Epithelial cell of esophagus (primary cell): ENCODE measurements around the gene TBX1.

Experiments
- DNase-seq: peaks from one replicate; pipeline ENCODE4 v3.0.0; 2010; ENCODE audit warnings: low read depth
- H3K4me3 ChIP-seq: 2 replicates; pipeline ENCODE4 v1.5.1; 2011; ENCODE audit warnings: mild to moderate bottlenecking, low read length, control low read depth
- TF ChIP-seq, protein P1 (sequence below): IDR thresholded peaks from 2 replicates; pipeline ENCODE4 v1.5.1; 2011; ENCODE audit warnings: low read depth, mild to moderate bottlenecking, low read length, control low read depth, inconsistent platforms; ENCODE audit not compliant: insufficient read depth; ENCODE audit errors: missing control alignments

TBX1 gene

DNA sequence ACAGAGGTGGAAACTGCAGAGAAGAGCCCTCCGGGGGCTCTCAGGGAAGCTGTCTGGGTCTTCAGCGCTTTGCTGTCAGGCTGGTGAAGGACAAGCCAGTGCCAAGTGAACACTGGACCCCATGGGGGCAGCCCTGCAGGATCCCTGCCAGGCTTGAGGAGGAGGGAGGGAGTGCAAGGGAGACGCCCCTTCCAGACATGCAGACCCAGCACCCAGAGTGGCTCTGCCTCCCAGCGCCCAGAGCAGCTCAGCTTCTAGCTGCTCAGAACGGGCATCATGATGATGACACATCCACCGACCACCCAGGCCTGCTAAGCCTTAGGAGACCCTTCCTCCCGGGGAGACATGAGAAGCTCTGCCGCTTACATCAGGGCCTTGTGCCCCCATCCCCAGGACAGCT is 39.7 kb downstream of the TBX1 start:
- DNase-seq: no peak
- no peak overlapping the region for H3K4me3 ChIP-seq

DNA sequence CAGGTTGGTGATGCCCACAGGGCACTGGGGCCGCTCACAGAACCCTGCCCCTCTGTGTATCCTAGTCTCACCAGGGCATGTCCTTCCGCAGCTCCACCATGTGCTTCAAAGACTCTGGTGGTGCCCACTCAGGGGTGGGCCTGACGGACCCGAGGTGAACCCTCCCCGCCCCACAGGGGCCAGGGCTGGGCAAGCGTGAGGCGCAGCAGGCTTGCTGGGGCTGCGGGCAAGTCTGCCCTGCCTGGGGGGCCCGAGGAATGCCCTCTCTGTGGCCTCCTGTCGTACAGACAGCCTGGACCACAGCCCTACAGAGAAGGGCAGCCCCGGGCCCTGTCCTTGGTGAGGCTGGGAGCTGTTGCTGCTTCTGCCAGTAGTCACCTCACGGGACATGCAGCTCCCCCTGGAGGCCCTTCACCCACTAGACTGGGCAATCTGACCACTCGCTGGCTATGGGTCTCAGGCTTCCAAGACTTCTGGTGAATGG is 40.2 kb downstream of the TBX1 start:
- peak; percentile 16 for DNase-seq
- TF ChIP-seq, protein P1, sequence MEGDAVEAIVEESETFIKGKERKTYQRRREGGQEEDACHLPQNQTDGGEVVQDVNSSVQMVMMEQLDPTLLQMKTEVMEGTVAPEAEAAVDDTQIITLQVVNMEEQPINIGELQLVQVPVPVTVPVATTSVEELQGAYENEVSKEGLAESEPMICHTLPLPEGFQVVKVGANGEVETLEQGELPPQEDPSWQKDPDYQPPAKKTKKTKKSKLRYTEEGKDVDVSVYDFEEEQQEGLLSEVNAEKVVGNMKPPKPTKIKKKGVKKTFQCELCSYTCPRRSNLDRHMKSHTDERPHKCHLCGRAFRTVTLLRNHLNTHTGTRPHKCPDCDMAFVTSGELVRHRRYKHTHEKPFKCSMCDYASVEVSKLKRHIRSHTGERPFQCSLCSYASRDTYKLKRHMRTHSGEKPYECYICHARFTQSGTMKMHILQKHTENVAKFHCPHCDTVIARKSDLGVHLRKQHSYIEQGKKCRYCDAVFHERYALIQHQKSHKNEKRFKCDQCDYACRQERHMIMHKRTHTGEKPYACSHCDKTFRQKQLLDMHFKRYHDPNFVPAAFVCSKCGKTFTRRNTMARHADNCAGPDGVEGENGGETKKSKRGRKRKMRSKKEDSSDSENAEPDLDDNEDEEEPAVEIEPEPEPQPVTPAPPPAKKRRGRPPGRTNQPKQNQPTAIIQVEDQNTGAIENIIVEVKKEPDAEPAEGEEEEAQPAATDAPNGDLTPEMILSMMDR: peak; percentile 18
- H3K4me3 ChIP-seq: no peak overlapping the region

More for the DNA sequence above, 39.7 kb downstream of the TBX1 start:
- TF ChIP-seq, protein P1: no peak

DNA sequence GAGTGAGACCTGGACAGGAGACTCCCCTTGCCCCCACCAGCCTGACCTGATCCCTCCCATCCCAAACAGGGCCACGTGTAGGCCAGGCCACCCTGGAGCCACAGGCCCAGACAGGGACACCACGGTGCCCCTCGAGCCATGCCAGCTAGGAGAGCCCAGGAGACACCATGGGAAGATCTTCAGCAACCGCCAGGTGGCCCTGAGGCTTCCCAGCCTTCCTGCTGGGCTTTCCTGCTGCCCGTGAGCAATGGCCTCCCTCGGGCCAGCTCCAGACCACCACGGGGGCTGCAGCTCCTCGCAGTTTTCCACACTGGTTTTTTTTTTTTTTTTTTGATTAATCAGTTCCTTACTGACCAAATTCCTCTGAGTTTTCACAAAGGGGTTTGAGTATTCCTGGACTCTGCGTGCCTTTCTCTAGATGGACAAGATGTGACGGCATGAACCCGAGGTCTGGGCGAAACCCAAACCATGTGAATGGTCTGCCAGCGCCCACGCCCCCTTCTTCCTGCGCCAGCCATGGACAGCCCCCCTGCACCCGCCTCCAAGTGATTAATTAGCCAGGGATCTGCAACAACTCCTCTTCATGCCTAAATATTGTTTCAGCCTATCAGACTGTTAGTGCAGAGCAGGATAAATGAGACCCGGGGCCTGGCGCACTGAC is 40.9 kb downstream of the TBX1 start:
- TF ChIP-seq, protein P1: no peak
- no peak for DNase-seq
- no peak overlapping the region for H3K4me3 ChIP-seq

DNA sequence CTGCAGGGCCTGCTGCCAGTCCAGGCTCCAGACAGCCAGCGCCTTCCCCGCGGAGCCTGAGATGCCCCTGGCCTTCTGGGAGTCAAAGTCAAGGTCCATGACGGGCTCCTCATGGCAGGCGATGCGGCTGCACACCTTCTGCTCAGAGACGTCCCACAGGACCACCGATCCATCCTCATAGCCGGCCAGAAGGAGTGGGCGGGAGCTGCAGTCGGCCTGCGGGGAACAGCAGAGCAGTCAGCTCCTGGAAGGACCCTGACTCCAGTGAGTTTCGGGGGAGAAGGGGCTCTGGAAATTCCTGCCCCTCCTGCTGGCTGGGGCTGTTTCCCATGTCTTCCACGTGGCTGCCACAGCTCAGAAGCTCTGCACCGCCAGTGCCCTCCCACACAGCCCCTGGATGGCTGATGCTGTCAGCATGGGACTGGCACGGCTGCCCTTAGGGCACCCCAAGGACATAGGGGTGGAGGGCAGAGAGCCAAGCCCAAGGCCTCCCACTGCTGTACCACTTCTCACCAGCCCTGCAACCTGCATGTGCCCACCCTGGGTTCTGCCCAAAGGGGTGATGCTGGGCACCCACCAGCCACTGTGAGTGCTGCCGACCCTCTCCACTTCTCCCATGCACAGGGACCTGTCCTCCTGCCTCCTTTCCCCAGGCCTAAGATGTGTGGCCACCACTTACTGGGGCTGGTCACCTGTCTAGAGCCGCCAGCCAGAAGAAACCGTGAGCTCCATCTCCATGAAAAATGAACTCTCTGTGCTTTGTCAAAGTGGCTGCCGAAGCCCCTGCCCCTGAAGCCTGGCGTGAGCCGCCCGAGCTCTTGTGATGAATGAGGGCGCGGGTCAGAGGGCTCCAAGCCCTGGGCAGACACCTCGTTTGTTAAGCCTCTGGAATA is 41.7 kb downstream of the TBX1 start:
- TF ChIP-seq, protein P1: no peak
- H3K4me3 ChIP-seq: no peak overlapping the region
- DNase-seq: no peak

DNA sequence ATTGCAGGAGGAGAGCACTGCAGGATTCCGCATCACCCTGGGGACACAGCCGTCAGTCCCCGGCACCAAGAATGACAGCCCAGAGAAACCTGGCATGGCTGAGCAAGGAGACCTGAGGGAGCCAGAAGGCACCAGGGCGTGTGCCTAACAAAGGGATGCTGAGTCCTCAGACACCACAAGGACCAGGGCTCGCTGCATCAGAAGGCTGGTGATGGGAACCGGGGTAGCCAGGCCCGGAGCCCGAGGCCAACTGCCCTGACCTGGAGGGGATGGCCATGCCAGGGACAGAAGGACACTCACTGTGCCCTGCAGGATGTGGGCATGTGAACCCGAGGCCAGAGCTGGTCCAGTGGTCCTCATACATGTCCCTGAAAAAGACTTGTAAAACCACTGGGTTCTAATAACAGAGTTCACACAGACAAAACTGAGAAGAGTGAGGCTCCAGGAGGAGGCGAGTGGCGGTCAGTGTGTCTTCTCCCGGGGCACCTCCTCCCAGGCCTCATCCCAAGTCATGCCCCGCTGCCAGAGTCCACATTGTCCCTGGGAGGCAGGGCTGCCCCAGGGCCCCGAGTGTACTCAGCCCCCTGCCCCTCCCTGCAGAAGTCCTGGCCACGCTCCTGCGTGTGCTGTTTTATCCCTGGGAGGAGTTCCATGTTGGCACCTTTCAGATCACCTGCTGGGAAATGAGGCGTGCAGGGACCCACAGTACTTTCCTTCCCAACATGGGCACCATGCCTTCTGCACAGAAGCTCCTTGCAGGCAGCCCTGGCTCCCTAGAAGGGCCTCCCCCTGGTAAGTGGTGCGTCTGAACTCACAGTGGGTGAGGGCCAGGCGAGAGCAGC is 42.5 kb downstream of the TBX1 start:
- no peak overlapping the region for H3K4me3 ChIP-seq
- DNase-seq: no peak
- TF ChIP-seq, protein P1: no peak

DNA sequence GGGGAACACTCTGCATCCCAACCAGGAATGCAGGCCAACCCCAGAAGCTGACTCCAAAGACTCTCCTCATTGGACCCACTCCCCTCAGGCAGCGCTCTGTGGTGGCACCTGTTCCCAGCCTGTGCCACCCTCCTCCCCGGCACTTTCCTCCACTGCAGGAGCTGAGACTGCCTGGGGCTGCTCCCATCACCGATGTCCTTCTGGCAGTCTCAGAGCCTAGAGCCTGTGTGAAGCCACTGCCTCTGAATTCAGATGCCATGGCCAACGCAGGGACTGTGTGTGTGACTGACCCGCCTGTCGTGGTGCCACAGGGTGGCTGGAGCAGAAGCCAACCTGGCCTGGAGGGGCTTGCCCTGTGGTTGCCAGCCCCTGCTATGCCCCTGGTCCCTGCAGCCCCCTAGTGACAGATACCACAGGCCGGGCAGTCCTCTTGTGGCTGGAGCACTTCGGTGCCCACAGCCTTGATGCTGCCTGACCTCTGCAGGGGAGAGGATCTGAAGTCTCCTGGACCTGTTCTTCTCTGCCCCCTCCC is 43.2 kb downstream of the TBX1 start:
- H3K4me3 ChIP-seq: no peak overlapping the region
- TF ChIP-seq, protein P1: no peak
- DNase-seq: no peak
